HPDE6-E6E7 (cell line): ENCODE measurements around the gene SH3D21.

ENCODE experiments used
- DNase-seq: peaks from one replicate; pipeline ENCODE4 v3.0.0; 2011; ENCODE audit warnings: missing footprints; ENCODE audit errors: extremely low spot score

SH3D21 gene

DNA sequence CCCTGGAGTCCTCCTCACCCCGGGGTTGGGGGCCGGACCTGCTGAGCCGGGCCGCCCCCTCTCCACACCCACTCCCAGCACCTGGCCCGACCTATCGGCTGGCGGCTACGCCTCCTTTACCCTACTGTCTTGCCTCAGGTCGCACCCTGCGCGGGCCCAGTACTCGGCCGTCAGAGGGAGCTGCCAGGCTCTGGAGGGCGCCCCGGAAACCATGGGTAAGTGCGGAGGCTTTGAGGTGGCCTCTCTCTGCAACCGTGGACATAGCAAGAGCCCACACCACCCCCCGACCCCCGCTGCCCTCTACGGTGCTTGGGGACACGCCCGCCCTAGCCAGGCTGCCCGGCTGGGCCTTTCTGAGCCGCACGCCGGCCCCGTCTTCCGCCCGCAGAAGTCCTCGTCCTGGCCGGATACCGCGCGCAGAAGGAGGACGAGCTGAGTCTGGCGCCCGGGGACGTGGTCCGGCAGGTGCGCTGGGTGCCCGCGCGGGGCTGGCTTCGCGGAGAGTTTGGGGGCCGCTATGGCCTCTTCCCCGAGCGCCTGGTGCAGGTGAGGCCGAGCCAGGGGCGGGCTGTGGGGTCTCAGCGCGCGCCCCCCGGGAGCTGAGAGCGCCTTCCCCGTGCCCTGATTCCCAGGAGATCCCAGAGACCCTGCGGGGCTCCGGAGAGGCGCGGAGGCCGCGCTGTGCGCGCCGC lies at the start of gene SH3D21:
TSS of gene SH3D21 (plus strand) at position 159 of the 692 bp plus-strand sequence. CDS start at position 212, 53 bp downstream.
- DNase-seq, result peak; percentile 71

DNA sequence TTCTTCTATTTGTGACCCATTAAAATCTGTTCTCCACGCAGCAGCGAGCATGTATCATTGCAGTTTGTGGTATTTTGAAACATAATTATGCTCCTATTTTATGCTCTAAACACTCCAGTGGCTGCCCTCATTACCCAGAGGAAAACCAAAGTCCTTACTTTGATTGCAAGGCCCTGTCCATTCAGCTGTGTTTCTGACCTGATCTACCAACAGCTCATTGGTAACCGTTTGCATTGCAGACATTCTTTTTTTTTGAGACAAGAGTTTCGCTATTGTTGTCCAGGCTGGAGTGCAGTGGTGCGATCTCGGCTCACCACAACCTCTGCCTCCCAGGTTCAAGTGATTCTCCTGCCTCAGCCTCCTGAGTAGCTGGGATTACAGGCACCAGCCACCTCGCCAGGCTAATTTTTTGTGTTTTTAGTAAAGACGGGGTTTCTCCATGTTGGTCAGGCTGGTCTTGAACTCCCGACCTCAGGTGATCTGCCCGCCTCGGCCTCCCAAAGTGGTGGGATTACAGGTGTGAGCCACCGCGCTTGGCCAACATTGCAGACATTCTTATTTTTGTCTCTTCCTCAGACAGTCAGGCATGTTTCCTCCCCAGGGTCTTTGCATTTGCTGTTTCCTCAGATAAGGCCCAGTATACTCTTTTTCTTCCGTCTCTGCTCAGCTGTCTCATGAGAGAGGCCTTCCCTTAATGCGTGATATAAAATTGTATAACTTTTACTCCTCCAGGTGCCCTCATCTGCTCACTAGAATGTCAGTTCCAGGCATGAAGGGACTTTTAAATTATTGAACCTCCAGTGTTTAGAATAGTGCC lies 49.4 kb upstream of the SH3D21 start:
- DNase-seq, result no peak

DNA sequence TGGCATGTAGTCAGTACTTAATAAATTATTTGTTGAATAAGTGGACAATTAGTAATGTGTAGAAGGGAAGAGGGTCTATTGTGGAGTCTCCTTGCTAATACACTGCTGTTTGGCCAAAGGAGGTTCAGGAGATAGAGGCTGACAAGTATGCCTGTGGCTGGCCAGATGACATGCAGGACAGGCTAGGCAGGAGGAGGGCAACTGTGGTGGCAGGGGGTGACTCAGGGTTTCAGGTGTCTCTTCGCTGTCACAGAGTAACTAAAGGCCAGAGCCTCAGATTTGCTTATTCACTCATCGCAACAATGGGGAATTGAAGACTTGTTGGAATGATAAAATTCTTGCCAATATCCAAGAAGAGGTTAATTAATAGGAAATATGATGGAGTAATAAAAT lies 48.8 kb upstream of the SH3D21 start:
- DNase-seq, result no peak

DNA sequence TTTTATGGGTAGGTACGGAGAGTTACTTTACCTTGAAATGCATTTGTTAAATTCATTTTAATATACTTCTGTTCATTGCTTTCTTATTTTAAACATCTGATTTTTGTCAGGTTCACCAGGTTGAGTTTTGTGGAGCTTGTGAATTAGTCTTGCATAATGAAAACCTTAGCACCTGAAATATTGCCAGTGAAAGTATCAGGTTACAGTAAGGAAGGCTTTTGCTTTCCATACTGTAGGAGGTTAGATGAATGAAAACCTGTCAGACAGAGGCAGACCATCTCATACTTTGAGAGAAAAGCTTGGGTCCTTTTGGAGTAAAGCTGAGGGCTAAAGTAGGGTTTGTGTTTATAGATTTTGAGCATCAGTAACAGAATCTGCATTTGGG lies 47.2 kb upstream of the SH3D21 start:
- DNase-seq, result no peak

DNA sequence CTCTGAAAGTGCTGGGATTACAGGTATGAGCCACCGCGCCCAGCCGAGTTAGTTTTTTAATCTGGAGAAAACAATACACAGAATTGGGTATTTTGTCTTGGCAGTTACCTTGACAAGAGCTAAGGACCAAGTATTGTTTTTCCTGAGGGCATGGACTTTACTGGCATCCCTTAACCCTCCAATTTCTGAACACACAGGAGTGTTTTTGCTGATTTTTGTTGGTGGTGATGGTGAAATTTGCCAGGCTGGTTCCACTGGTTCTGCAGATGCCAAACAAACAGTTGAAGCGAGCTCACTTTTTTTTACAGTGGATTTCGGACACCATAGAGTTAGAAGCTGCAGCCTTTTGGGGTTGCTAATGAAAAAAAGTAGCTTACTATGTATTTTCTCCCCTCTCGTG lies 37.2 kb upstream of the SH3D21 start:
- DNase-seq, result no peak

DNA sequence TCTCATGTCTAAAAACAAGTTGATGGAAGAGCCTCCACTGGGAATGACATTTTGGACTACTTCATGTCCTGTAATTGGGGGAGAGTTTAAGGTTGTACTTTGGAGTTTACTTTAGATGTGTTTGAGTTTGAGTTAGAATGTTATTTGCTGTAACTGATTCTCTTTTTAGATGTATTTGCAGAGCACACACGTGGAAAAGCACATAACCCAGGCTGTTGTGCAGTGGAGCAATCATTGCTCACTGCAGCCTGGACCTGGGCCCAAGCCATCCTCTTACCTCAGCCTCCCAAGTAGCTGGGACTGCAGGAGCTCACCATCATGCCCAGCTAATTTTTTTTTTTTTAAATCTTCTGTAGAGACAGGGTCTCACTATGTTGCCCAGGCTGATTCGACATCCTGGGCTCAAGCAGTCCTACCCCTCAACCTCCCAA lies 36.7 kb upstream of the SH3D21 start:
- DNase-seq, result no peak

DNA sequence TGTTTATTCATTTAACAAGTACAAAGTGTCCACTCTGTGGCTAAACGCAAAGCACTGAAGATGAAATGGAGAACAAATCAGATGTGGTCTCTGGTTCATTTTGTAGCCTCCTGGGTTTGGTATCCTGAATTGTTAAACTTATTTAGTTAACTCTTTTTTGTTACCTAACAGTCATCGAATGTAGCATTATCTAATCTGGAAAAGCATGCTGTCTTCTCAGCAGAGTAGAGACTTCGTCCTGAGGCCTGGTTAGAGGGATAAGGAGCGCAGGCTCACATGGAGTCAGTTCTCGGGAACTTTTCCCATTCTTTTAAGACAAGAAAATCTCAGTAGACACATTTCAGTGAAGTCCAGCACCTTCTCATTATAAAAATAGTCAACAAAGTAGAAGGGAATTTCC lies 33.1 kb upstream of the SH3D21 start:
- no peak for DNase-seq

DNA sequence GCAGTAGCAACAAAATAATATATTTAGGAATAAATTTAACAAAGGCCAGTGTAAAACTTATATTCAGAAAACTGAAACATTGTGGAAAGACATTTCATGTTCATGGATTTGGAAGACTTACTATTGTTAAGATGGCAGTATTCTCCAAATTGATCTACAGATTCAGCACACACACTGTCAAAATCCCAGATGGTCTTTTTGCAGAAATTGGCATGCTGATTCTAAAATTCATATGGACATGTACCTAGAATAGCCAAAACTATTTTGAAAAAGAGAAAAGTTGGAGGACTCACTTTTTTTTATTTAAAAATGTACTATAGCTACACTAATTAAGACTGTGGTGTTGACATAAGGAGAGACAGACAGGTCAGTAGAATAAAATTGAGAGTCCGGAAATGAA lies 32.0 kb upstream of the SH3D21 start:
- DNase-seq, result no peak

DNA sequence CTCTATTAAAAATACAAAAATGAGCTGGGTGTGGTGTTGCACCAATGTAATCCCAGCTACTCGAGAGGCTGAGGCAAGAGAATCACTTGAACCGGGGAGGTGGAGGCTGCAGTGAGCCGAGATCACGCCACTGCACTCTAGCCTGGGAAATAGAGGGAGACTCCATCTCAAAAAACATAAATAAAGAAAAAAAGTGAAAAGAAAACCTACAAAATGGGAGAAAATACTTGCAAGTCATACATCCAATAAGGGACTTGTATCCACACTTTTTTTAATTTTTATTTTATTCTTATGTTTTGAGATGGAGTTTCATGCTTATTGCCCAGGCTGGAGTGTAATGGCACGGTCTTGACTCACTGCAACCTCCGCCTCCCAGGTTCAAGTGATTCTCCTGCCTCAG lies 29.5 kb upstream of the SH3D21 start:
- DNase-seq, result no peak

DNA sequence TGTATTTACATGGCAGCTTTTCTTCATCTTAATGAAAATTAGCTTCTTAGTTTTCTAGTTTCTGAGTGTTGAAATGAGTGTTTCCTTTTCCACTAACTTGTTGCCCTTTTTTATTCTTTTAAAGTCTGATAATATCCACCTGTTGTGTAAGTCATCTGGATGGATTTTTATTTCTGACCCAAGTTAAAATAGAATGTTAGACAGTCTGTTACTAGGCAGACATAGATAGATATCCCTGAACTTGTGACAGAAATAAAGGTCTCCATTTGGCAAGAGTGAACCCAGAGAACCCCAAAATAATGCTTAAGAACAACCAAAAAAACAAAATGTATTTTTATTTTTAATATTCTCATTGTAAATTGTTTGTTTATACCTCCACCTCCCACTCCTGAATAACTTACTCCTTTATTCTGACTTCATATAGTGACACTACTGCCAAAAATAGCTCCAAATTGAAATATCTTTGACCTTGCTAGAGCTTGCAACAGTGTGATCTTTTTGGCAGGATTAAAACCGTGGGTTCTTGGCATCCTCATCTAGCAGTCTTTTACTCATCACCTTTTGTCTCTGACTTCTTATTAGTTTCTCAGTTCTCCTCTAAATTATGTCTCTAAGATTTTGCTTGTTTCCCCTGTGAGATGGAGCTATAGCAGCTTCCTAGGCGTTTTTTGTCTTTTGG lies 26.9 kb upstream of the SH3D21 start:
- no peak for DNase-seq

DNA sequence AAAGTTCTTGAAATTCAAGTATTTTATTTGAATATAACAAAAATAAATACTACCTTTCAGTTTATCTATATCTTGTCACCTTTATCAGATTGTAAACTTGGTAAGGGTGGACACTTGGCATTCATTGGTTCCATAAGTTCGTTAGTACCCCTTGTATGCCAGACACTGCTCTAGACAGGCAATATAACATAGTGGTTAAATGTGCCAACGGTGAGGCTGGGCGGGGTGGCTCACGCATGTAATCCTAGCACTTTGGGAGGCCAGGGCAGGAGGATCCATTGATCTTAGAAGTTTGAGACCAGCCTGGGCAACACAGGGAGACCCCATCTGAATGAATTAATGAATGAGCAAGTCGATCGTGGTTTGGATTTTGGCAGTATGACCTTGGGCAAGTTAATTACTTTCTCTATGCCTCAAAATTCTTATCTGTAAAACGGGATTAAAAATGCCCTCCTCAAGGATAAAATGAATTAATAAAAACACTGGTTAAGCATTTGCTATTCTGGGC lies 26.3 kb upstream of the SH3D21 start:
- no peak for DNase-seq

DNA sequence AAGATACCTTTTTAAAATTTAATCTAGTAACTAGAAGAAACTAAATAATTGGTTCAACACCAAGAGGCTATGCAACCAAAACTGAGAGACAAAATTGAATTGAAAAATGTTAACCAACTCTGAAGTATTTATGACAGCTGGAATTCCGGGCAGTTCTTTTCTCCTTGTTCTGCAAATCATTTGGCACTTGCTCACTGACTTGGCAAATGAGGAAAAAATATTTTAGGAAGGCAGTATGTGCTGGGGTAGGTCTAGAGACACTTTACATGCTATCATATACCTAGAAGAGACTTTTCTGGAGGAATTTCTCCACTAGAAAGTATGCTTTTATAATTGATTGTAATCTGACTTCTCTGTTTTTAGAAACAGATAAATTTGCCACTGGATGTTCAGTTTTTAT lies 22.1 kb upstream of the SH3D21 start:
- no peak for DNase-seq

DNA sequence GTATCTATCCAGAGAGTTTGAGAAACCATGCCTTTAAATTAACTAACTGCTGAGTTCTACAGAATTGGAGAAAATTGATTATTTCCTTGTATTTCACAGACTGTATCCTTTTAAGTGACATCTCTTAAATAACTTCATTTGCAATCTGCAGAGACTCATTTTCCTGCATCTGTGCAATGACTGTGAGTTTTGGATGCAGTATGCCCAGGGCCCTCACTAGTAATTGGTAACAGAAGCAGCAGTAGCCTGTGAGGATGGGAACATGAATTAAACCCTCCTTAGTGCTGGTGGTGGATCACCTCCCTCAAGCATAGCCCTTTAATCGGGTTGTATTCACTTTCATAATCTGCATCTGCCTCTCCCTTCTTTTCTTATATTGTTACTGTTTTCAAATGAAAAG lies 21.7 kb upstream of the SH3D21 start:
- no peak for DNase-seq

DNA sequence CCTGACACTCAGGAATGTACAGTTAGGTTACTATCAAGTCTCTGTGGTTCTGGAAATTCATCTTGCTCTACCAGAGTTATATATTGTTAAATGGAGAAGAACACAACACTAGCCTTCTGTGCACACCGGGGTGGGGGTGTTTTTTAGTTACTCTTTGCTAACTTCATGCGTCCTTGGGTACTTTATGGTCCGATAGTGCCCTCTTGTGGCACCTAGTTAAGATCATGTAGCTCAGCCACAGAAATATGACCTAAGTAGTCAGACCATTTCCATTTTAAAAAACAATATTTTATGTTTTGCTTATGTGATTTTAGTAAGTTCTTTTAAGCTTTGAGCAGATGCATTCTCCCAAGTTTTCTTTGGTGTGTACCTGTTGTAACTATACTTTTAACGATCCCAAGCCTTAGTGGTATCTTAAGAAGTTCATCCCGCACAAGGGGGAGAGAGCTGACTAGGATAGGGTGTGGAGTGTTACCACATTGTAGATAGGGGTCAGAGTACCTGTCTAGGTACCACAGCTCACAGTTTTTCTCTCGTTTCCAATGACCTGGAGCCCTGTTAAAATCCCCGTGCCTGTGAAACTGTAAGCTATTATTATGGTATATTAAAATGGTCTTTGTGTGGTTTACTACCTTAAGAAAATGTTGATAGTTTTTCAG lies 20.6 kb upstream of the SH3D21 start:
- peak; percentile 73 for DNase-seq

DNA sequence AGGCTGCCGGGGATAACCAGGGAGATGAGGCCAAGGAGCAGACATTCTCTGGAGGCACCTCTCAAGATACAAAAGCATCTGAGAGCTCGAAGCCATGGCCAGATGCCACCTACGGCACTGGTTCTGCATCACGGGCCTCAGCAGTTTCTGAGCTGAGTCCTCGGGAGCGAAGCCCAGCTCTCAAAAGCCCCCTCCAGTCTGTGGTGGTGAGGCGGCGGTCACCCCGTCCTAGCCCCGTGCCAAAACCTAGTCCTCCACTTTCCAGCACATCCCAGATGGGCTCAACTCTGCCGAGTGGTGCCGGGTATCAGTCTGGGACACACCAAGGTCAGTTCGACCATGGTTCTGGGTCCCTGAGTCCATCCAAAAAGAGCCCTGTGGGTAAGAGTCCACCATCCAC lies 19.4 kb upstream of the SH3D21 start:
- DNase-seq, result no peak

DNA sequence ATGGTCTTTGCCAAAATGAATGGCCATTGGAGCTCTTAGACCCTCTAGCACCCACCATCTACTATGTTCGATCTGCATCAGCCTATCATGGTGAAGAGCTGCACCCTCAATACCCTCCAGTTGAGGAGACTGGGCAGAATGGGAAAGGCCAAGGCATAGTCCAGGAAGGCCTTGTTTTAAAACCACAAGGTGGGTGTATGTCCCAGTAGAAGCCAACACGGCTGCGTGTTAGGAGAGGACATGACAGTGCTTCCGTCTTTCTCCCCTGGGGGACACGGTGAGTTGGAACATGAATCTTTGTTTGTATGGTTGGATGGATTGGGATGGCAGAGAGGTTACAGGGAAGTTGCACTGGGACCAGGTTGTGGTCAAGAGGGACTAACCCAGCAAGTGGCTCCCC lies 18.6 kb upstream of the SH3D21 start:
- no peak for DNase-seq

DNA sequence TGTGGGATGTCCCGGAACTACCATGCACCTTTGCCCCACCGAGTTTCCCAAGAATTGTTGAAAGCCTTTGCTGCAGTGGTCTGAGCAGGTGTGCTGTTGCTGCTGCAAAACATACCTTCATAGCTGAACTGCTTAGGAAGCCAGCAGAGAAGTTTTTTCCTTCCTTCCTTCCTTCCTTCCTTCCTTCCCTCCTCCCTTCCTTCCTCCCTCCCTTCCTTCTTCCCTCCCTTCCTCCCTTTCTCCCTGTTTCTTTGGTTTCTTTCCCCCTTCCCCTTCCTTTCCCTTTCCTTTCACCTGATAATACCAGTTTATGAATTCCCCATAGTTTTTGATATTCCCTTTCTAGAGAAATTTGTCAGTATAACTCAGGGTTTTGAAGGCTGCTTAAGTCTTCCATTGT lies 10.8 kb upstream of the SH3D21 start:
- no peak for DNase-seq

DNA sequence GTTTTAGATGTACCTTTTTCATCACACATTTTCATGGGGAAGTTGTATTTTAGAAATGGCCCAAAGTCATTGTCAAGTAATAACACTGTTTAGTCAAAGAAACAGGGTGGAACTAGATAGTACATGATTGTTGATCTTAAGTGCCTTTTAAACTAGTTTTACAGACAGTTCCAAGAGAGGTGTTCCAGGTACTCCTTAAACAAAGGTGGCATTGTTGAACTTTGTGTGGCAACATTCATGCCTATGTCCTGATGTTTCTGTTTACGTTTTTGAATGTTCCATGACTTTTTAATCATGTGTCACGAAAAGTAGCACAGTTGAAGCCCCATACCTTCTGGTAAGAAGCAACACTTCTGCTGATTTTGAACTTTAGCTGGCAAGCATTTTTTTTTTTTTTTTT lies 9.1 kb upstream of the SH3D21 start:
- no peak for DNase-seq

DNA sequence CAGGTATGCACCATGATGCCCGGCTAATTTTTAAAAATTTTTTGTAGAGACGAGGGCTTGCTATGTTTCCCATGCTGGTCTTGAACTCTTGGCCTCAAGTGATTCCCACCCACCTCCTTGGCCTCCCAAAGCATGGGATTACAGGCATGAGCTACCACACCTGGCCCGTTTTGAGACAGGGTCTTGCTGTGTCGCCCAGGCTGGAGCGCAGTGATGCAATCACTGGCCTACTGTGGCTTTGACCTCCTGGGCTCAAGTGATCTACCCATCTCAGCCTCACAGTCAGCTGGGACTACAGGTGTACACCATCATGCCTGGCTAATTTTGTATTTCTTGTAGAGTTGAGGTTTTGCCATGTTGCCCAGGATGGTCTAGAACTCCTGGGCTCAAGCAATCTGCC lies 7.5 kb upstream of the SH3D21 start:
- no peak for DNase-seq

DNA sequence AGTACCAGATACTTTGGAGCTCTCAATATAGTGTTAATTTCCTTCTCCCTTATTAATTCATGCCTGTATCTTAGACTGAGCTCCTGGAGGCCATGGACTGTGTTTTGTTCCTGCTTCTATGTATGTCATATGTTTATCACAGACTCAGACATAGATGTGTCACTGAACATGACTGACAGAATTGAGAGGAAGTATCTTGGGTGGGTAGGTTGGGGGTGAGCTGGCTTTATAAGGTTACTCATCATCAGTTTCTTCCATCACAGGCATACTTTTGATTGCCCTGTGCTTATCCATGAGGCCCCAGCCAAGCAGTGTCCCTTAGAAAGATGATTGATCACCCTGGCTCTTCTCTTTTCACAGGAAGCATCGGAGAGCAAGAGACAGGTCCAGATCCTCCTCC lies 5.6 kb upstream of the SH3D21 start:
- no peak for DNase-seq

DNA sequence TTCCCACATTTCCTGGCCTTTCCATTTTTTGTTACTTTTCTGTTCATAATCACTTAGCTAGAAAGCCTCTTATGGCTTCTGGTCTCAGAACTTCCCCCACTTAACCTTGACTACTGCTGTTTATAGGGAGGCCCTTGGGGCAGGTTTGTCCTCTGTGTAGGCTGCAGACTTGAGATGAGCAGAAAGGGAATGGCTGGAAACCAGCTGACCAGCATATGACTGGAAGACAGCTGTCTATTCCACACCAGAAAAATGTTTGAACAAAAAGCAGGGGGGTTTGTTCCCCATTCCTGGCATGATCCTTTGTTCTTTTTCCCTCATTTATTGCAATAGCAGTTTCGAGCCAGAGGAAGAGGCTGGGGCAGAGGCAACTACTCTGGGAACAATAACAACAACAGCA lies 4.9 kb upstream of the SH3D21 start:
- DNase-seq, result no peak

DNA sequence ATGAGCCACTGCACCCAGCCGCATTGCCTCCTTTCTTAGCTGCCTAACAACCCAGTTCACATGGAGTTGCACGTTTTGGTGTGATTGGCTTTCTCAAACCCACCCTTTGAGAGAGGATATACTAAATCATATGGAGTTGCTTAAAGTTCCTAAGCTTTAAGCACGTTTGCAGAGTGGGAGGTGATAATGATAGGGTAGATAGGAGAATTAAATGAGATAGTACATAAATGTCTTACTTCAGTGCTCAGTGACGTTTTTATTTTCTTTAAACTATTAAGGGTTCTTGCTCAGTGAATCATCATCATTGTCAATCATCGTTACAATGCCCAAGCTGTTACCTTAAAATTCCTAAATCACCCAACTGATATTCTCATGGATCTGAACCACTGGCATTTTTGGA lies 2.9 kb upstream of the SH3D21 start:
- DNase-seq, result no peak
